HFF-Myc (cell line): ENCODE measurements around the gene RIC1.
"Not testable (repeated sequence)": the region's sequence is repeated elsewhere in the genome, so short reads cannot be mapped to it uniquely, and the experiment has no call there.

Source experiments
- DNase-seq: peaks from one replicate; pipeline ENCODE4 v3.0.0-alpha.2; 2011; ENCODE audit warnings: low read depth; ENCODE audit errors: extremely low read depth
- H3K4me3 ChIP-seq: replicated peaks from 2 replicates; pipeline ENCODE4 v1.5.1; 2011; ENCODE audit warnings: low read depth, mild to moderate bottlenecking, control low read depth, low read length
- CTCF ChIP-seq: IDR thresholded peaks from 2 replicates; pipeline ENCODE4 v1.5.1; 2012; ENCODE audit warnings: mild to moderate bottlenecking, low read depth, low read length, control low read depth; ENCODE audit errors: missing control alignments

Gene RIC1

GRCh38 chr9:5720151-5720550, 91.2 kb downstream of the RIC1 start:
- no peak overlapping the region for H3K4me3 ChIP-seq
- no peak for DNase-seq
- TF ChIP-seq CTCF = no peak

- no peak for DNase-seq
These were observed 92.6 kb downstream of the RIC1 start for GRCh38 chr9:5721279-5722087.

GRCh38 chr9:5722679-5723078, 93.8 kb downstream of the RIC1 start:
- not testable (repeated sequence) for H3K4me3 ChIP-seq, DNase-seq

More at GRCh38 chr9:5721279-5722087, 92.6 kb downstream of the RIC1 start:
- TF ChIP-seq CTCF = no peak
- H3K4me3 ChIP-seq = no peak overlapping the region

- DNase-seq = no peak
- no peak for TF ChIP-seq CTCF
- no peak overlapping the region for H3K4me3 ChIP-seq
These were observed 106.2 kb downstream of the RIC1 start for GRCh38 chr9:5735072-5735471.

- no peak overlapping the region for H3K4me3 ChIP-seq
- no peak for DNase-seq
- no peak for TF ChIP-seq CTCF
These were observed 107.8 kb downstream of the RIC1 start for GRCh38 chr9:5736563-5737346.

- no peak for DNase-seq
- TF ChIP-seq CTCF = no peak
- no peak overlapping the region for H3K4me3 ChIP-seq
These were observed 114.2 kb downstream of the RIC1 start for GRCh38 chr9:5743109-5743508.

- H3K4me3 ChIP-seq = no peak overlapping the region
- DNase-seq = no peak
- no peak for TF ChIP-seq CTCF
These were observed 119.5 kb downstream of the RIC1 start for GRCh38 chr9:5748438-5748837.
